Body of pancreas (tissue), 4 donors: ENCODE data around the gene RNF31.

Experiments used
- POLR2A ChIP-seq, 3 donors: fragments of 450-650 bp; IDR thresholded peaks; one replicate each; pipeline ENCODE4 v1.6.1; 2016; ENCODE audit warnings: antibody characterized with exemption in 3 of 3, mild to moderate bottlenecking in 2 of 3
- TF ChIP-seq, protein P1 (sequence below), 7 experiments: fragments of 450-650 bp in 4 of 7; fragments of 200-600 bp in 3 of 7; sonication (generic) in 3 of 7; IDR thresholded peaks; one replicate each; pipeline ENCODE4 v1.5.1; 2016 to 2019; ENCODE audit warnings: antibody characterized with exemption in 7 of 7

DNA sequence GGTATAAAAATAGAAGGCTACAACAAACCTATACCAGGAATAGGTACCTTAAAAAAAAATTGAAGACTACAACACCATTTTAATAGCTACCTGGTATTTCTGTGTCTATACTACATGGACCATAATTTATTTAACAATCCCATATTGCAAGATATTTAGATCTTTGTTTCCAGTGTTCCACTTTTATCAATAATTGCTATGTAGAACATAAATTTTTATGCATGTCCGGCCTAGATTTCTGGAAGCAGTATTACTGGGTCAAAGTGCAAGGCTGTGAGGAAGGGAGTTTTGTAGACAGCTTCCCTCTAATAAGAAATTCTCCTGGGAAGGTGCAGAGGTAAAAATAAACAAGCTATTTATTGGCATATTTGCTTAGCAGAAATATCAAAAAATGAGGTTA, 36.8 kb upstream of the RNF31 start:
- TF ChIP-seq, protein P1, sequence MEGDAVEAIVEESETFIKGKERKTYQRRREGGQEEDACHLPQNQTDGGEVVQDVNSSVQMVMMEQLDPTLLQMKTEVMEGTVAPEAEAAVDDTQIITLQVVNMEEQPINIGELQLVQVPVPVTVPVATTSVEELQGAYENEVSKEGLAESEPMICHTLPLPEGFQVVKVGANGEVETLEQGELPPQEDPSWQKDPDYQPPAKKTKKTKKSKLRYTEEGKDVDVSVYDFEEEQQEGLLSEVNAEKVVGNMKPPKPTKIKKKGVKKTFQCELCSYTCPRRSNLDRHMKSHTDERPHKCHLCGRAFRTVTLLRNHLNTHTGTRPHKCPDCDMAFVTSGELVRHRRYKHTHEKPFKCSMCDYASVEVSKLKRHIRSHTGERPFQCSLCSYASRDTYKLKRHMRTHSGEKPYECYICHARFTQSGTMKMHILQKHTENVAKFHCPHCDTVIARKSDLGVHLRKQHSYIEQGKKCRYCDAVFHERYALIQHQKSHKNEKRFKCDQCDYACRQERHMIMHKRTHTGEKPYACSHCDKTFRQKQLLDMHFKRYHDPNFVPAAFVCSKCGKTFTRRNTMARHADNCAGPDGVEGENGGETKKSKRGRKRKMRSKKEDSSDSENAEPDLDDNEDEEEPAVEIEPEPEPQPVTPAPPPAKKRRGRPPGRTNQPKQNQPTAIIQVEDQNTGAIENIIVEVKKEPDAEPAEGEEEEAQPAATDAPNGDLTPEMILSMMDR (IDR thresholded peaks at IDR 0.05): no peak
- no peak for TF ChIP-seq POLR2A (IDR thresholded peaks at IDR 0.05)
